ENCODE measurements around the gene KDELR1.

DNA sequence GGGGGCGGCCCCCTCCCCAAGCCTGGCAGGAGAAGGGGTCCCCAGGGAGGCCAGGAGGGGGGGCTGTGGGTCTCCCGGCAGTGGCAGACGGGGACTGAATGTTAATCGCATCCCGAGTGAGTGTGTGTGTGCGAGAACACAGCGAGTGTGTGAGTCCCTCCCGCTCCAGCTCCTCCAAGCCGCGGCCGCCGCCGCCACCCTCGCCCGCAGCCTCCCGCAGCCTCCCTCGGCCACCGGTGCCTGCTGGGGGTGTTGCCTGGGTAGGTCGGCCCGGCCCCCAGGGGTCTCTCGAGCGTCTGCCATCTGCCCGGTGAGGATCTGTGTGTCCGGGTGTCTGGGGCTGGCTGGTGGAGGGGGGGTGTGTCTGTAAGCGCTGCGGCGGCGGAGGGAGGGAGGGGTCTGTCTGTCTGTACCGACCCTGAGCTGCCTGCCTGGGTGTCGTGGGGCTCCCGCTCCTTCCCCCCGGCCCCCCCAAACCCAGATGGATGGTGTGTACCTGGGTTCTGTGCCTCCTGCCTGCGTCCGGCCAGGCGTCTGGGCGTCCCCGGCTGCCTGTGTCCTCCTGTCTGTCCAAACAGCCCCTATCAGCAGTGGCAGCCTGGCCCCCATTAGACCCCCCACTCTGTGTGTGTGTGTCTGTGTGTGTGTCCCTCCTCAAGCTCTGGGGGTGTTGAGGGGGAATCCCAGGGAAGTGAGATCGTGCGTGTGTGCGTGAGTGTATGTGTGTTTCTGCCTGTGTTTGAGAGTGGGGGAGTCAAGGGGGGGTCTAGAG, 2.4 kb upstream of the KDELR1 start, which contains the start of gene GRIN2D:
- TF ChIP-seq CTCF (IDR thresholded peaks at IDR 0.05) (no peak), REST (IDR thresholded peaks at IDR 0.05; ENCODE audit: insufficient read depth in 1 of 2, low read depth in 2 of 2, low read length in 1 of 2) (no peak), SIN3A (IDR thresholded peaks at IDR 0.05; ENCODE audit: borderline replicate concordance, insufficient read depth, low read depth, low read length) (no peak), POLR2AphosphoS5 (IDR thresholded peaks at IDR 0.05; ENCODE audit: low read depth, low read length) (no peak; the same call in 1 of the 2 replicates), TCF7L2 (IDR thresholded peaks at IDR 0.05; ENCODE audit: low read depth, low read length) (no peak)

Data from Panc1 (cell line).